ENCODE results near the gene ARID1B. TPM values are rescaled to one million over a fixed set of nuclear protein-coding genes. Genes with fewer than 3 reads are reported as not detected.
A peak's percentile ranks its signal among the peaks of the same experiment; 100 is the strongest.

The ARID1B gene
- total RNA-seq, 1 experiment from 2014 or later: 24.2 TPM

- H4K20me1 ChIP-seq (ENCODE audit: low read length): no peaks in the 10 kb centered on the region
- H3F3A ChIP-seq (ENCODE audit: low read length, unreplicated experiment): no peaks in the 10 kb centered on the region
- no peak overlapping the region for H3K9ac ChIP-seq (ENCODE audit: low read length)
- CTCF ChIA-PET: no interaction called here
- no peak overlapping the region for H3K27ac ChIP-seq (ENCODE audit: low read length)
- no peak overlapping the region for H3K4me3 ChIP-seq (ENCODE audit: low read length)
- H3K4me2 ChIP-seq (ENCODE audit: low read length): no peak overlapping the region
- H3K36me3 ChIP-seq (ENCODE audit: low read depth, low read length): no peaks in the 10 kb centered on the region; the same call in 1 of the 2 replicates
- BruUV-seq (replicated peaks): no TSS peak
- H3K4me1 ChIP-seq (ENCODE audit: insufficient read depth, low read length): 0 out of 2 replicates have a peak, but pooled peaks cover 4% of the 10 kb centered on the region
- TF ChIP-seq CTCF (conservative IDR thresholded peaks at IDR 0.05; ENCODE audit: low read depth, low read length) (no peak), EZH2 (IDR thresholded peaks at IDR 0.05; ENCODE audit: low read length, unreplicated experiment) (no peak), EZH2phosphoT487 (IDR thresholded peaks at IDR 0.05; ENCODE audit: borderline replicate concordance, low read length) (no peak)
- H2AFZ ChIP-seq (ENCODE audit: low read length): no peak overlapping the region
- POLR2A ChIA-PET (ENCODE audit: unreplicated experiment): no interaction called here
- no peak for DNase-seq
- intact Hi-C loops (cut with micrococcal nuclease): no loop called here
- H3K79me2 ChIP-seq (ENCODE audit: low read length): peaks cover 9% of the 10 kb centered on the region; the same call in 1 of the 2 replicates
- no peak for ATAC-seq
- no peaks in the 10 kb centered on the region for H3K9me2 ChIP-seq (replicated peaks; ENCODE audit: low read length)
- H3K9me3 ChIP-seq (ENCODE audit: low read length): no peaks in the 10 kb centered on the region
- no peaks in the 10 kb centered on the region for H3K27me3 ChIP-seq (ENCODE audit: low read length)
These were observed 127.2 kb downstream of the ARID1B start for GRCh38 chr6:156904176-156904967.

- TF ChIP-seq CTCF (conservative IDR thresholded peaks at IDR 0.05; ENCODE audit: low read depth, low read length) (no peak), EZH2 (IDR thresholded peaks at IDR 0.05; ENCODE audit: low read length, unreplicated experiment) (no peak), EZH2phosphoT487 (IDR thresholded peaks at IDR 0.05; ENCODE audit: borderline replicate concordance, low read length) (no peak)
- DNase-seq: peak; percentile 18
- H3K4me3 ChIP-seq (ENCODE audit: low read length): no peak overlapping the region
- ChIA-PET CTCF (no interaction called here), POLR2A (ENCODE audit: unreplicated experiment) (no interaction called here)
- no peaks in the 10 kb centered on the region for H3K27me3 ChIP-seq (ENCODE audit: low read length)
- intact Hi-C loops (cut with micrococcal nuclease): no loop called here
- H3K9me2 ChIP-seq (replicated peaks; ENCODE audit: low read length): no peaks in the 10 kb centered on the region
- H3K9ac ChIP-seq (ENCODE audit: low read length): no peak overlapping the region
- BruUV-seq (replicated peaks): no TSS peak
- H3K36me3 ChIP-seq (ENCODE audit: low read depth, low read length): no peaks in the 10 kb centered on the region; the same call in 1 of the 2 replicates
- no peak overlapping the region for H3K4me2 ChIP-seq (ENCODE audit: low read length)
- ATAC-seq: peak; percentile 70
- H3K9me3 ChIP-seq (ENCODE audit: low read length): no peaks in the 10 kb centered on the region
- H3K4me1 ChIP-seq (ENCODE audit: insufficient read depth, low read length): 0 out of 2 replicates have a peak, but pooled peaks cover 4% of the 10 kb centered on the region
- H2AFZ ChIP-seq (ENCODE audit: low read length): no peak overlapping the region
- H3K79me2 ChIP-seq (ENCODE audit: low read length): peaks cover 6% of the 10 kb centered on the region; the same call in 1 of the 2 replicates
- H3F3A ChIP-seq (ENCODE audit: low read length, unreplicated experiment): no peaks in the 10 kb centered on the region
- H3K27ac ChIP-seq (ENCODE audit: low read length): no peak overlapping the region
- no peaks in the 10 kb centered on the region for H4K20me1 ChIP-seq (ENCODE audit: low read length)
These were observed 128.6 kb downstream of the ARID1B start for GRCh38 chr6:156905801-156906200.

- DNase-seq: no peak
- no peaks in the 10 kb centered on the region for H3F3A ChIP-seq (ENCODE audit: low read length, unreplicated experiment)
- no peak overlapping the region for H3K4me2 ChIP-seq (ENCODE audit: low read length)
- H3K9me2 ChIP-seq (replicated peaks; ENCODE audit: low read length): no peaks in the 10 kb centered on the region
- H2AFZ ChIP-seq (ENCODE audit: low read length): no peak overlapping the region
- H3K4me3 ChIP-seq (ENCODE audit: low read length): no peak overlapping the region
- no peaks in the 10 kb centered on the region for H4K20me1 ChIP-seq (ENCODE audit: low read length)
- intact Hi-C loops (cut with micrococcal nuclease): no loop called here
- TF ChIP-seq EZH2phosphoT487 (IDR thresholded peaks at IDR 0.05; ENCODE audit: borderline replicate concordance, low read length): no peak
- TF ChIP-seq EZH2 (IDR thresholded peaks at IDR 0.05; ENCODE audit: low read length, unreplicated experiment): no peak
- no peak for TF ChIP-seq CTCF (conservative IDR thresholded peaks at IDR 0.05; ENCODE audit: low read depth, low read length)
- H3K9me3 ChIP-seq (ENCODE audit: low read length): no peaks in the 10 kb centered on the region
- H3K9ac ChIP-seq (ENCODE audit: low read length): no peak overlapping the region
- ChIA-PET POLR2A (ENCODE audit: unreplicated experiment) (no interaction called here), CTCF (no interaction called here)
- 0 out of 2 replicates have a peak, but pooled peaks cover 4% of the 10 kb centered on the region for H3K4me1 ChIP-seq (ENCODE audit: insufficient read depth, low read length)
- peaks cover 6% of the 10 kb centered on the region; the same call in 1 of the 2 replicates for H3K79me2 ChIP-seq (ENCODE audit: low read length)
- BruUV-seq (replicated peaks): no TSS peak
- H3K27ac ChIP-seq (ENCODE audit: low read length): no peak overlapping the region
- H3K27me3 ChIP-seq (ENCODE audit: low read length): no peaks in the 10 kb centered on the region
- no peak for ATAC-seq
- no peaks in the 10 kb centered on the region; the same call in 1 of the 2 replicates for H3K36me3 ChIP-seq (ENCODE audit: low read depth, low read length)
These were observed 129.3 kb downstream of the ARID1B start for GRCh38 chr6:156906451-156906850.
